Measurements from ENCODE around the gene TET3. TPM values are rescaled to one million over a fixed set of nuclear protein-coding genes. Genes with fewer than 3 reads are reported as not detected.
A peak's percentile ranks its signal among the peaks of the same experiment; 100 is the strongest.

Gene TET3
- total and polyA plus RNA-seq, 9 of the 15 experiments (the other 6 are each of a cell fraction or from before 2014, with no cell fraction given), result 0.35 to 16.3 (median 5.5) TPM

DNA sequence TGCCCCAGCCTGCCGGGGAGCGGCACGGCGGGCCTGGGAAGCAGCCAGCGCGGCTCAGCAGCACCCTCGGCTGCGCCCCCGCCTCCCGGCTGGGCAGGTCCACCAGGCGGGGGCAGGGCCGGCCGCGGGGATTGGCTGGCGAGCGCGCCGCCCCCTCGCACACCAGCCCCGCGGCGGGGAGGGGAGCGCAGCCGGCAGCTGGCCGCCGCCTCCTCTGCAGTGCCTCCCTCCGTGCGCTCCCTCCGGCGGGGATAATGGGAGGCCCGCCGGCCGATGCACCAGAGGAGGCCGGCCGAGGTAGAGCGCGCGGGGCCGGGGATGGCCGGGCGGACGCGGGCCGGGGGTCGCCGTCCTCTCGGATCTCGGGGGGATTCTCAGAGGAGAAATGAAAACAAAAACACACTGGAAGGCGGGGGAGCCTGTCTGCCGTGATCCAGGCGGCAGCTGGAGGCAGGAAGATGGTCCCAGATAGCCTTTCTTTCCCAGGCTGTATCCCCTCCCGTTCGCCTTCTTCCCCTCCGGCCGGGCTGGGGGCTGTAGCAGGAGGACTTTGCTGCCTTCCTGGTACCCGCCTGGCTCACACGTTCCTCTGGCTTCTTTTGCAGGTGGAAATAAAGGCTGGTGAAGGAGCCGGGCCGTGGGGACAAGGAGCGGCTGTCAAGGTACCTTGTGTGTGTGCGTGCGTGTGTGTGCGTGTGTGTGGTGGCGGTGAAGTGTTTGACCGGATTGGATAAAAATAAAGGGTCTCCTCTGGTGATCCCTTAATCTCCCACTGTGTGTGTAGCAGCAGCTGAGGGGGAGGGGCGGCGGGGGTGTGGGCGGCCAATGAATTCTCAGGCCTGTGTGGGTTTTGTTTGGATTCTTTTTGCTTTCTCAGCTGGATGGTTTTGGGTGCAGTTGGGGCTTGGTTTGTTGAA, 18.1 kb downstream of the TET3 start (continued):
- TF ChIP-seq, protein P1, sequence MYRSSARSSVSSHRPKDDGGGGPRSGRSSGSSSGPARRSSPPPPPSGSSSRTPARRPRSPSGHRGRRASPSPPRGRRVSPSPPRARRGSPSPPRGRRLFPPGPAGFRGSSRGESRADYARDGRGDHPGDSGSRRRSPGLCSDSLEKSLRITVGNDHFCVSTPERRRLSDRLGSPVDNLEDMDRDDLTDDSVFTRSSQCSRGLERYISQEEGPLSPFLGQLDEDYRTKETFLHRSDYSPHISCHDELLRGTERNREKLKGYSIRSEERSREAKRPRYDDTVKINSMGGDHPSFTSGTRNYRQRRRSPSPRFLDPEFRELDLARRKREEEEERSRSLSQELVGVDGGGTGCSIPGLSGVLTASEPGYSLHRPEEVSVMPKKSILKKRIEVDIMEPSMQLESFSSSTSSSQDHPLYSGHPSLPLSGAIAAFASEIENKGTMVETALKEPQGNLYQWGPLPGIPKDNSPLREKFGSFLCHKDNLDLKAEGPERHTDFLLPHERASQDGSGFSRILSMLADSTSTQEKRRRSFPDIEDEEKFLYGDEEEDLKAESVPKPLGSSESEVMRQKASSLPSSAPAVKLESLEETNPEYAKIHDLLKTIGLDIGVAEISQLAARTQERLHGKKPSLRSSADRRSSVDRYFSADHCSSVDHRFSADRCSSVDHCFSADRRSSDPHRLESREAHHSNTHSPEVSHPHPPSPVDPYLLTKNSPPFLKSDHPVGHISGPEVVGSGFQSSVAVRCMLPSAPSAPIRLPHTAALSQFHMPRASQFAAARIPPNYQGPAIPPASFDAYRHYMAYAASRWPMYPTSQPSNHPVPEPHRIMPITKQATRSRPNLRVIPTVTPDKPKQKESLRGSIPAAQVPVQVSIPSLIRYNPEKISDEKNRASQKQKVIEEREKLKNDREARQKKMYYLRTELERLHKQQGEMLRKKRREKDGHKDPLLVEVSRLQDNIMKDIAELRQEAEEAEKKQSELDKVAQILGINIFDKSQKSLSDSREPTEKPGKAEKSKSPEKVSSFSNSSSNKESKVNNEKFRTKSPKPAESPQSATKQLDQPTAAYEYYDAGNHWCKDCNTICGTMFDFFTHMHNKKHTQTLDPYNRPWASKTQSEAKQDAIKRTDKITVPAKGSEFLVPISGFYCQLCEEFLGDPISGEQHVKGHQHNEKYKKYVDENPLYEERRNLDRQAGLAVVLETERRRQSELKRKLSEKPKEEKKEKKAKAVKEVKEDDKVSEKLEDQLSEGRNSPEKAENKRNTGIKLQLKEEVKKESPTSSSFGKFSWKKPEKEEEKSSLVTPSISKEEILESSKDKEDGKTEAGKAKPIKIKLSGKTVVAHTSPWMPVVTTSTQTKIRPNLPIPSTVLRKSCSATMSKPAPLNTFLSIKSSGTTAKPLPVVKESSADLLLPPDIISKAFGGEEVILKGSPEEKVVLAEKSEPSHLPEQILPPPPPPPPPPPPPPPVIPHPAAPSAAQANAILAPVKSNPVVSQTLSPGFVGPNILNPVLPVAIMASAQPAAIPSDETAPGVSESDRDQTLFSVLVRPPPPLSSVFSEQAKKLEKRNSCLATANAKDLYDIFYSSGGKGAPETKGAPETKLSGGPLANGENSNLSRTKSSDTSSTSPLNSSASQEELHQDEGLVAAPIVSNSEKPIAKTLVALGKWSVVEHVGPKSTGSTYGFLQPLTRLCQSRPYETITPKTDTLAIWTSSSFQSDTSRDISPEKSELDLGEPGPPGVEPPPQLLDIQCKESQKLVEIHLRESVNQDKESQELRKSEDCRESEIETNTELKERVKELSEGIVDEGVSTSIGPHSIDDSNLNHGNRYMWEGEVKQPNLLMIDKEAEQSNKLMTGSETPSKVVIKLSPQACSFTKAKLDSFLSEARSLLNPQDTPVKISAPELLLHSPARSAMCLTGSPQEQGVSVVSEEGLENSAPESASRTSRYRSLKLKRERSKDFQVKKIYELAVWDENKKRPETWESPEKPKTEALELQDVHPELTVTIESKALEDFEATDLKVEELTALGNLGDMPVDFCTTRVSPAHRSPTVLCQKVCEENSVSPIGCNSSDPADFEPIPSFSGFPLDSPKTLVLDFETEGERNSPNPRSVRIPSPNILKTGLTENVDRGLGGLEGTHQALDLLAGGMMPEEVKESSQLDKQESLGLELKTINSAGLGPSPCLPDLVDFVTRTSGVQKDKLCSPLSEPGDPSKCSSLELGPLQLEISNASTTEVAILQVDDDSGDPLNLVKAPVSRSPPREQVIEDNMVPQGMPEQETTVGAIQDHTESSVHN (IDR thresholded peaks at IDR 0.05; ENCODE audit: borderline replicate concordance in 1 of 2, low read depth in 1 of 2), result no peak
- TF ChIP-seq HEY1 (CRISPR knock-in tag; IDR thresholded peaks at IDR 0.05; ENCODE audit: borderline replicate concordance) (no peak), YY1 (IDR thresholded peaks at IDR 0.05; ENCODE audit: borderline replicate concordance in 1 of 3, control insufficient read depth in 1 of 3, extremely low read depth in 1 of 3, insufficient read depth in 3 of 3, insufficient read length in 1 of 3, insufficient replicate concordance in 2 of 3, low read depth in 1 of 3, low read length in 2 of 3) (peak in 1 of 3 experiments; percentile 23), RB1 (IDR thresholded peaks at IDR 0.05; ENCODE audit: low read depth) (peak; percentile 83; the same call in 1 of the 2 replicates), PML (IDR thresholded peaks at IDR 0.05; ENCODE audit: low read length) (no peak), CSDE1 (IDR thresholded peaks at IDR 0.05) (no peak)
- TF ChIP-seq, protein P2, sequence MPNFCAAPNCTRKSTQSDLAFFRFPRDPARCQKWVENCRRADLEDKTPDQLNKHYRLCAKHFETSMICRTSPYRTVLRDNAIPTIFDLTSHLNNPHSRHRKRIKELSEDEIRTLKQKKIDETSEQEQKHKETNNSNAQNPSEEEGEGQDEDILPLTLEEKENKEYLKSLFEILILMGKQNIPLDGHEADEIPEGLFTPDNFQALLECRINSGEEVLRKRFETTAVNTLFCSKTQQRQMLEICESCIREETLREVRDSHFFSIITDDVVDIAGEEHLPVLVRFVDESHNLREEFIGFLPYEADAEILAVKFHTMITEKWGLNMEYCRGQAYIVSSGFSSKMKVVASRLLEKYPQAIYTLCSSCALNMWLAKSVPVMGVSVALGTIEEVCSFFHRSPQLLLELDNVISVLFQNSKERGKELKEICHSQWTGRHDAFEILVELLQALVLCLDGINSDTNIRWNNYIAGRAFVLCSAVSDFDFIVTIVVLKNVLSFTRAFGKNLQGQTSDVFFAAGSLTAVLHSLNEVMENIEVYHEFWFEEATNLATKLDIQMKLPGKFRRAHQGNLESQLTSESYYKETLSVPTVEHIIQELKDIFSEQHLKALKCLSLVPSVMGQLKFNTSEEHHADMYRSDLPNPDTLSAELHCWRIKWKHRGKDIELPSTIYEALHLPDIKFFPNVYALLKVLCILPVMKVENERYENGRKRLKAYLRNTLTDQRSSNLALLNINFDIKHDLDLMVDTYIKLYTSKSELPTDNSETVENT (CRISPR knock-in tag; IDR thresholded peaks at IDR 0.05), result 0 out of 2 replicates have a peak, but pooled peaks have one; percentile 48
- TF ChIP-seq, protein P3, sequence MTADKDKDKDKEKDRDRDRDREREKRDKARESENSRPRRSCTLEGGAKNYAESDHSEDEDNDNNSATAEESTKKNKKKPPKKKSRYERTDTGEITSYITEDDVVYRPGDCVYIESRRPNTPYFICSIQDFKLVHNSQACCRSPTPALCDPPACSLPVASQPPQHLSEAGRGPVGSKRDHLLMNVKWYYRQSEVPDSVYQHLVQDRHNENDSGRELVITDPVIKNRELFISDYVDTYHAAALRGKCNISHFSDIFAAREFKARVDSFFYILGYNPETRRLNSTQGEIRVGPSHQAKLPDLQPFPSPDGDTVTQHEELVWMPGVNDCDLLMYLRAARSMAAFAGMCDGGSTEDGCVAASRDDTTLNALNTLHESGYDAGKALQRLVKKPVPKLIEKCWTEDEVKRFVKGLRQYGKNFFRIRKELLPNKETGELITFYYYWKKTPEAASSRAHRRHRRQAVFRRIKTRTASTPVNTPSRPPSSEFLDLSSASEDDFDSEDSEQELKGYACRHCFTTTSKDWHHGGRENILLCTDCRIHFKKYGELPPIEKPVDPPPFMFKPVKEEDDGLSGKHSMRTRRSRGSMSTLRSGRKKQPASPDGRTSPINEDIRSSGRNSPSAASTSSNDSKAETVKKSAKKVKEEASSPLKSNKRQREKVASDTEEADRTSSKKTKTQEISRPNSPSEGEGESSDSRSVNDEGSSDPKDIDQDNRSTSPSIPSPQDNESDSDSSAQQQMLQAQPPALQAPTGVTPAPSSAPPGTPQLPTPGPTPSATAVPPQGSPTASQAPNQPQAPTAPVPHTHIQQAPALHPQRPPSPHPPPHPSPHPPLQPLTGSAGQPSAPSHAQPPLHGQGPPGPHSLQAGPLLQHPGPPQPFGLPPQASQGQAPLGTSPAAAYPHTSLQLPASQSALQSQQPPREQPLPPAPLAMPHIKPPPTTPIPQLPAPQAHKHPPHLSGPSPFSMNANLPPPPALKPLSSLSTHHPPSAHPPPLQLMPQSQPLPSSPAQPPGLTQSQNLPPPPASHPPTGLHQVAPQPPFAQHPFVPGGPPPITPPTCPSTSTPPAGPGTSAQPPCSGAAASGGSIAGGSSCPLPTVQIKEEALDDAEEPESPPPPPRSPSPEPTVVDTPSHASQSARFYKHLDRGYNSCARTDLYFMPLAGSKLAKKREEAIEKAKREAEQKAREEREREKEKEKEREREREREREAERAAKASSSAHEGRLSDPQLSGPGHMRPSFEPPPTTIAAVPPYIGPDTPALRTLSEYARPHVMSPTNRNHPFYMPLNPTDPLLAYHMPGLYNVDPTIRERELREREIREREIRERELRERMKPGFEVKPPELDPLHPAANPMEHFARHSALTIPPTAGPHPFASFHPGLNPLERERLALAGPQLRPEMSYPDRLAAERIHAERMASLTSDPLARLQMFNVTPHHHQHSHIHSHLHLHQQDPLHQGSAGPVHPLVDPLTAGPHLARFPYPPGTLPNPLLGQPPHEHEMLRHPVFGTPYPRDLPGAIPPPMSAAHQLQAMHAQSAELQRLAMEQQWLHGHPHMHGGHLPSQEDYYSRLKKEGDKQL (CRISPR knock-in tag; IDR thresholded peaks at IDR 0.05; ENCODE audit: borderline replicate concordance), result no peak

Data from K562 (cell line).